ENCODE measurements around the gene ZNF639. TPM values are rescaled to one million over a fixed set of nuclear protein-coding genes. Genes with fewer than 3 reads are reported as not detected.

Gene ZNF639
- total RNA-seq, 4 donors from 2014 or later = 50.0 to 78.2 (median 58.8) TPM

DNA sequence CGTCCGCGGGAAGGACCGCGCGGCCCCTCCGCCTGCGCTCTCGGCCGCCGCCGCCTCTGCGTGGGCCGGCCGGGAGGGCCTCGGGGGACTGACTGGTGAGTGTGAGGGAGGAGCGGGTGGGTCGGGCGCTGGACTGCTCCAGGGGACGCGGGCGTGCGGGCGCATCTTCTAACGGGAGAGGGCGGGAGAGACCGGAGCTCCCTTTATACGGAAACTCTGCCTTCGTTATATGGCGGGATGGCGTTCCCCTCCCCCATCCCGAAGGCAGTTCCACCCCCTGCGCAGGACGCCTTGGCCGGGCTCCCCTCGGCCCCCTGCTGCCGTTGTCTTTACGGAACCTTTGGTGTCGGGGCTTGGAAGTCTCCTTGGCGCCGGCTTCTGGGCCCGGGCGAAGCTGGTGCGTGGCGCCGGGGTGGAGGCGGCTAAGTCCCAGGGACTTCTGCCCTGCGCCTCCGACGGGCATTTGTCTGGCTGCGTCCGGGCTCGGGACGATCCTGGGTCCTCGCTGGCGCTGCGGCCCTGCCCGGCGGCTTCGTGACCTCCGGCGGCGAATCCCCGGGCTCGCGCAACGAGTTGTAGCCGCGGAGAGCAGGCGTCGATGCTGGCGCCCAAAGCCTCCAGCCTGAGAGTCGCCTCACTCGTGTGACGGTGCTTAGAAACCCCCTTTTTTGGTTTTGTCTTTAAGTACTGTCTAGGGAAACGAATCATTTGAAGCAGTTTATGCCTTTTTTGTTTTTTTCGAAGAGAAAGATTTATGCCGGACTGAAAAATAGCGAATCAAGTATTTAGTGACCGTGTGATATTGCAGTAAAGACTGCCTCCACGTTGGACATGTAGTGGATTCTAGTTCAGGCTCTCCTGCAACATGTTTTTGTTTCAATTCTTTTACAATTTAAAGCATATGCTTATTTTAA, 623 bp downstream of the ZNF639 start:
- no peak for DNase-seq (ENCODE audit: extremely low spot score)
- peaks cover 17 to 60% (median 52%) of the 10 kb centered on the region in 4 donors for H3K4me1 ChIP-seq
- intact Hi-C loops (cut with DNase I) = loop anchor here (2.0 kb wide), 1 partner anchor 23 kb away; the partner anchor contains the start of gene MFN1
- TF ChIP-seq, protein P1, sequence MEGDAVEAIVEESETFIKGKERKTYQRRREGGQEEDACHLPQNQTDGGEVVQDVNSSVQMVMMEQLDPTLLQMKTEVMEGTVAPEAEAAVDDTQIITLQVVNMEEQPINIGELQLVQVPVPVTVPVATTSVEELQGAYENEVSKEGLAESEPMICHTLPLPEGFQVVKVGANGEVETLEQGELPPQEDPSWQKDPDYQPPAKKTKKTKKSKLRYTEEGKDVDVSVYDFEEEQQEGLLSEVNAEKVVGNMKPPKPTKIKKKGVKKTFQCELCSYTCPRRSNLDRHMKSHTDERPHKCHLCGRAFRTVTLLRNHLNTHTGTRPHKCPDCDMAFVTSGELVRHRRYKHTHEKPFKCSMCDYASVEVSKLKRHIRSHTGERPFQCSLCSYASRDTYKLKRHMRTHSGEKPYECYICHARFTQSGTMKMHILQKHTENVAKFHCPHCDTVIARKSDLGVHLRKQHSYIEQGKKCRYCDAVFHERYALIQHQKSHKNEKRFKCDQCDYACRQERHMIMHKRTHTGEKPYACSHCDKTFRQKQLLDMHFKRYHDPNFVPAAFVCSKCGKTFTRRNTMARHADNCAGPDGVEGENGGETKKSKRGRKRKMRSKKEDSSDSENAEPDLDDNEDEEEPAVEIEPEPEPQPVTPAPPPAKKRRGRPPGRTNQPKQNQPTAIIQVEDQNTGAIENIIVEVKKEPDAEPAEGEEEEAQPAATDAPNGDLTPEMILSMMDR (IDR thresholded peaks at IDR 0.05) = no peak
- peak in 1 of 2 donors; percentile 31 for TF ChIP-seq POLR2AphosphoS5 (IDR thresholded peaks at IDR 0.05)
- peak overlapping the region; percentile 93 to 98 (median 98) for H3K27ac ChIP-seq (replicated peaks in 1 of 4)
- H3K36me3 ChIP-seq = peaks cover under 1 to 24% (median 13%) of the 10 kb centered on the region in 4 donors
- H3K9me3 ChIP-seq = no peaks in the 10 kb centered on the region
- under 1% methylated on average over 20 of the region's 81 CpGs for WGBS
- H3K4me3 ChIP-seq = peak overlapping the region; percentile 69 to 93 (median 78)
- no peaks in the 10 kb centered on the region for H3K27me3 ChIP-seq

DNA sequence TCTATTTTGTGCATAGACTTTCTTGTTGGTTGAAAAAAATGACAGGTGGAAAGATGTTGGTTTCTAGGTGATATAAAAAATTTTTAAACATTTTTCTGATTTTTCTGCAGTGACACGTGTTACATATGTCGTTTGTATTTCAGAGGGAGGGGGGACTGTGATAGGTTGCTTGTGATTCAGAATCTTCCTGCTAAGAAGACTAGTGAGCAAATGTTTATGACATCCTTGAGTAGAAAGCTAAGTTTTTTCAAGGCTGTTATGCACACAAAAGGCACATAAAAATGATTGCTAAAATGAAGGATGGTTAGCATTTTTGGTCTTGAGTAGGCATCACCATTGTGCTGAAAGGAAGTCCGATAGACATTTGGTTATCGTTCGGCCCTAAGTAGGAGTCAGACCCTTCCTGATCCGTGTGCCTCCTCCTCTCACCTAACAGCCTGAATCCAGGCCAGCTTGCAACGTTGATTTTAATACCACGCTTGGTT, 1.5 kb downstream of the ZNF639 start:
- Histone ChIP-seq H3K9me3 (no peaks in the 10 kb centered on the region), H3K4me1 (peaks cover 17 to 60% (median 52%) of the 10 kb centered on the region in 4 donors), H3K36me3 (peaks cover 7 to 33% (median 22%) of the 10 kb centered on the region in 4 donors), H3K27me3 (no peaks in the 10 kb centered on the region), H3K27ac (replicated peaks in 1 of 4) (peak overlapping the region; percentile 93 to 98 (median 98)), H3K4me3 (peak overlapping the region; percentile 69 to 93 (median 78))
- no peak for DNase-seq (ENCODE audit: extremely low spot score)
- no peak for TF ChIP-seq POLR2A (IDR thresholded peaks at IDR 0.05; ENCODE audit: low read depth)
- TF ChIP-seq EP300 (IDR thresholded peaks at IDR 0.05) = no peak
- TF ChIP-seq POLR2AphosphoS5 (IDR thresholded peaks at IDR 0.05) = no peak
- TF ChIP-seq, protein P1 (IDR thresholded peaks at IDR 0.05) = no peak
- intact Hi-C loops (cut with DNase I) = no loop called here
- 2% methylated on average over 8 of the region's 8 CpGs for WGBS

DNA sequence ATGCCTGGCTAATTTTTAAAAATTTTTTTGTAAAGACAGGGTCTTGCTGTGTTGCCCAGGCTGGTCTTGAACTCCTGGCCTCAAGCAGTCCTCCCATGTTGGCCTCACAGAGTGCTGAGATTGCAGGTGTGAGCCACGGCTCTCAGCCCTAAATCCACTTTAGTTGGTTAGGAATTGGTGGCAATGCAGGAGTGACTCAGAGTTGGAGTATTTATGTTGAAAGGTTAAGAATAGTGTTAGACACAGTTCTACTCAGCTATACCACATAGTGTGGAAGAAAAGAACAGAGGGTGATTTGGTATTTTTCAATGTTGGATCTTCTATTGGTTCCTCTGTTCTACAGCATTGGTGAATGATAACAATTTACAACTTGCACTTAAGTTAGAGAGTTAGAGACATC, 7.6 kb downstream of the ZNF639 start:
- Histone ChIP-seq H3K27me3 (no peaks in the 10 kb centered on the region), H3K27ac (replicated peaks in 1 of 4) (no peak overlapping the region), H3K4me3 (no peak overlapping the region), H3K36me3 (peaks cover 52 to 89% (median 66%) of the 10 kb centered on the region in 4 donors), H3K9me3 (no peaks in the 10 kb centered on the region), H3K4me1 (peaks cover 1 to 30% (median 27%) of the 10 kb centered on the region in 4 donors)
- 88% methylated on average over 1 of the region's 1 CpG for WGBS
- TF ChIP-seq, protein P1 (IDR thresholded peaks at IDR 0.05) = no peak
- TF ChIP-seq POLR2A (IDR thresholded peaks at IDR 0.05; ENCODE audit: low read depth) = no peak
- TF ChIP-seq EP300 (IDR thresholded peaks at IDR 0.05) = no peak
- TF ChIP-seq POLR2AphosphoS5 (IDR thresholded peaks at IDR 0.05) = no peak
- intact Hi-C loops (cut with DNase I) = no loop called here
- no peak for DNase-seq (ENCODE audit: extremely low spot score)

DNA sequence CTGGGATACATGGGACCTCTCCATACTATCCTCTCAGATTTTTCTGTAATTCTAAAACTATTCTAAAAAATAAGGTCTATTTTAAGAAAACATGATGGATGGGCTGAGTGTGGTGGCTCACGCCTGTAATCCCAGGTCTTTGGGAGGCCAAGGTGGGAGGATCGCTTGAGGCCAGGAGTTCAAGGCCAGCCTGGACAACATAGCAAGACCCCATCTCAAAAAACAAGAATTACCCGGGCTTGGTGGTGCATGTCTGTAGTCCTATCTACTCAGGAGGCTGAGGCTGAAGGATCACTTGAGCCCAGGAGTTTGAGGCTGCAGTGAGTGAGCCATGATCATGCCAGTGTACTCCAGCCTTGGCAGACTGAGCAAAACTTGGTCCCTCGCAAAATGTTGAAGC, 9.4 kb downstream of the ZNF639 start:
- no peak overlapping the region for H3K4me3 ChIP-seq
- no peak for TF ChIP-seq POLR2A (IDR thresholded peaks at IDR 0.05; ENCODE audit: low read depth)
- no peak for TF ChIP-seq EP300 (IDR thresholded peaks at IDR 0.05)
- TF ChIP-seq, protein P1 (IDR thresholded peaks at IDR 0.05) = no peak
- TF ChIP-seq POLR2AphosphoS5 (IDR thresholded peaks at IDR 0.05) = no peak
- intact Hi-C loops (cut with DNase I) = no loop called here
- no peaks in the 10 kb centered on the region for H3K27me3 ChIP-seq
- no peak for DNase-seq (ENCODE audit: extremely low spot score)
- H3K27ac ChIP-seq (replicated peaks in 1 of 4) = no peak overlapping the region
- H3K4me1 ChIP-seq = peaks cover 7 to 29% (median 25%) of the 10 kb centered on the region in 4 donors
- WGBS = 96% methylated on average over 4 of the region's 4 CpGs
- H3K9me3 ChIP-seq = no peaks in the 10 kb centered on the region
- H3K36me3 ChIP-seq = peaks cover 54 to 84% (median 66%) of the 10 kb centered on the region in 4 donors

All from esophagus muscularis mucosa (tissue), 4 donors.